Activated CD4-positive, CD25-positive, alpha-beta regulatory T cell treated with anti-CD3 and anti-CD28 coated beads, Interleukin-2, amount 50 U/mL, for 16 hours (primary cell): Measurements from ENCODE around the gene FXN.
A peak's percentile ranks its signal among the peaks of the same experiment; 100 is the strongest.
"Not testable (repeated sequence)": the region's sequence is repeated elsewhere in the genome, so short reads cannot be mapped to it uniquely, and the experiment has no call there.

Experiments
- DNase-seq: peaks from one replicate; pipeline ENCODE4 v3.0.0-alpha.2; 2020; ENCODE audit warnings: low read depth, low spot score

Gene FXN

GRCh38 chr9:69035438-69036308 lies at the start of gene FXN:
Gene FXN, plus strand, starts transcription at chr9:69035752. Its CDS starts 31 bp downstream, at chr9:69035783.
- peak; percentile 60 for DNase-seq

- DNase-seq, result not testable (repeated sequence)
These were observed 48.6 kb upstream of the FXN start for GRCh38 chr9:68986949-68987348.

GRCh38 chr9:68991457-68991856 lies 44.1 kb upstream of the FXN start:
- DNase-seq, result no peak

GRCh38 chr9:68995776-68996175 lies 39.8 kb upstream of the FXN start:
- DNase-seq, result no peak

GRCh38 chr9:68996462-68996861 lies 39.1 kb upstream of the FXN start:
- DNase-seq, result no peak

- no peak for DNase-seq
These were observed 37.9 kb upstream of the FXN start for GRCh38 chr9:68997666-68998065.

- no peak for DNase-seq
These were observed 37.2 kb upstream of the FXN start for GRCh38 chr9:68998385-68998784.

GRCh38 chr9:68998812-68999211 lies 36.7 kb upstream of the FXN start:
- no peak for DNase-seq

GRCh38 chr9:68999393-69000105 lies 36.0 kb upstream of the FXN start:
- peak; percentile 48 for DNase-seq

- DNase-seq, result no peak
These were observed 33.6 kb upstream of the FXN start for GRCh38 chr9:69001921-69002320.

- DNase-seq, result no peak
These were observed 32.5 kb upstream of the FXN start for GRCh38 chr9:69003051-69003450.

GRCh38 chr9:69004836-69005235 lies 30.7 kb upstream of the FXN start:
- no peak for DNase-seq

- DNase-seq, result no peak
These were observed 25.8 kb upstream of the FXN start for GRCh38 chr9:69009708-69010107.

- DNase-seq, result no peak
These were observed 22.7 kb upstream of the FXN start for GRCh38 chr9:69012696-69013381.

- DNase-seq, result no peak
These were observed 22.2 kb upstream of the FXN start for GRCh38 chr9:69013382-69013727.

- no peak for DNase-seq
These were observed 21.5 kb upstream of the FXN start, which contains the start of gene PRKACG for GRCh38 chr9:69014013-69014412. Gene PRKACG, minus strand, starts transcription at chr9:69014113. Its CDS starts 21 bp downstream, at chr9:69014092.

- DNase-seq, result no peak
These were observed 19.1 kb upstream of the FXN start for GRCh38 chr9:69016191-69017096.

GRCh38 chr9:69018737-69019136 lies 16.8 kb upstream of the FXN start:
- no peak for DNase-seq

GRCh38 chr9:69019808-69020207 lies 15.7 kb upstream of the FXN start:
- peak; percentile 25 for DNase-seq

- DNase-seq, result no peak
These were observed 15.0 kb upstream of the FXN start for GRCh38 chr9:69020301-69021145.
